ENCODE data around the gene SYAP1.
"Not testable (repeated sequence)": the region's sequence is repeated elsewhere in the genome, so short reads cannot be mapped to it uniquely, and the experiment has no call there.

SYAP1 gene

GRCh38 chrX:16719334-16720084 lies at the start of gene SYAP1:
TSS of gene SYAP1 (plus strand) at chrX:16719612. CDS start at chrX:16719725, 113 bp downstream.
- DNase-seq (ENCODE audit: low spot score): peak; percentile 92

- peak; percentile 49 for DNase-seq (ENCODE audit: low spot score)
Measured at GRCh38 chrX:16671005-16671404, 48.4 kb upstream of the SYAP1 start.

GRCh38 chrX:16678689-16679088 lies 40.7 kb upstream of the SYAP1 start:
- DNase-seq (ENCODE audit: low spot score): no peak

GRCh38 chrX:16683007-16683664 lies 36.3 kb upstream of the SYAP1 start:
- no peak for DNase-seq (ENCODE audit: low spot score)

- DNase-seq (ENCODE audit: low spot score): no peak
Measured at GRCh38 chrX:16687514-16687913, 31.9 kb upstream of the SYAP1 start.

- no peak for DNase-seq (ENCODE audit: low spot score)
Measured at GRCh38 chrX:16695079-16695676, 24.2 kb upstream of the SYAP1 start.

- no peak for DNase-seq (ENCODE audit: low spot score)
Measured at GRCh38 chrX:16696956-16697355, 22.5 kb upstream of the SYAP1 start.

GRCh38 chrX:16699389-16699788 lies 20.0 kb upstream of the SYAP1 start:
- no peak for DNase-seq (ENCODE audit: low spot score)

GRCh38 chrX:16700734-16701133 lies 18.7 kb upstream of the SYAP1 start:
- no peak for DNase-seq (ENCODE audit: low spot score)

GRCh38 chrX:16702700-16703599 lies 16.5 kb upstream of the SYAP1 start:
- no peak for DNase-seq (ENCODE audit: low spot score)

GRCh38 chrX:16705370-16705769 lies 14.0 kb upstream of the SYAP1 start:
- DNase-seq (ENCODE audit: low spot score): no peak

- no peak for DNase-seq (ENCODE audit: low spot score)
Measured at GRCh38 chrX:16708016-16708415, 11.4 kb upstream of the SYAP1 start.

GRCh38 chrX:16711219-16711811 lies 8.1 kb upstream of the SYAP1 start:
- DNase-seq (ENCODE audit: low spot score): no peak

- DNase-seq (ENCODE audit: low spot score): no peak
Measured at GRCh38 chrX:16711893-16712547, 7.4 kb upstream of the SYAP1 start.

GRCh38 chrX:16712548-16713155 lies 6.8 kb upstream of the SYAP1 start, which contains the start of gene CTPS2:
TSS of gene CTPS2 (minus strand) at chrX:16712669. CDS start at chrX:16702902, 9,767 bp downstream.
- DNase-seq (ENCODE audit: low spot score): peak; percentile 41

- DNase-seq (ENCODE audit: low spot score): no peak
Measured at GRCh38 chrX:16714504-16714903, 4.9 kb upstream of the SYAP1 start.

GRCh38 chrX:16715638-16716037 lies 3.8 kb upstream of the SYAP1 start:
- DNase-seq (ENCODE audit: low spot score): not testable (repeated sequence)

GRCh38 chrX:16716451-16716850 lies 3.0 kb upstream of the SYAP1 start:
- DNase-seq (ENCODE audit: low spot score): not testable (repeated sequence)

GRCh38 chrX:16718824-16719333 lies 533 bp upstream of the SYAP1 start:
- DNase-seq (ENCODE audit: low spot score): no peak

- no peak for DNase-seq (ENCODE audit: low spot score)
Measured at GRCh38 chrX:16722481-16722880, 3.1 kb downstream of the SYAP1 start.
